Left renal cortex interstitium (tissue), 4 donors: ENCODE results near the gene FRRS1L. TPM values are rescaled to one million over a fixed set of nuclear protein-coding genes. Genes with fewer than 3 reads are reported as not detected.

Experiments used
- DNase-seq, 4 donors: peaks; one replicate each; pipeline ENCODE4 v3.0.0-alpha.2; 2013; ENCODE audit warnings: low read depth in 4 of 4, low spot score in 2 of 4, missing footprints in 1 of 4
- polyA plus RNA-seq, 4 donors: library from polyadenylated mRNA; unstranded; fragments of 120-200 nt; gene quantifications; one replicate each; pipeline ENCODE4 v1.2.1, GENCODE V29; 2013; ENCODE audit not compliant: insufficient read length in 4 of 4

The FRRS1L gene
- polyA plus RNA-seq, 4 donors: 2.4 to 4.4 (median 3.1) TPM

DNA sequence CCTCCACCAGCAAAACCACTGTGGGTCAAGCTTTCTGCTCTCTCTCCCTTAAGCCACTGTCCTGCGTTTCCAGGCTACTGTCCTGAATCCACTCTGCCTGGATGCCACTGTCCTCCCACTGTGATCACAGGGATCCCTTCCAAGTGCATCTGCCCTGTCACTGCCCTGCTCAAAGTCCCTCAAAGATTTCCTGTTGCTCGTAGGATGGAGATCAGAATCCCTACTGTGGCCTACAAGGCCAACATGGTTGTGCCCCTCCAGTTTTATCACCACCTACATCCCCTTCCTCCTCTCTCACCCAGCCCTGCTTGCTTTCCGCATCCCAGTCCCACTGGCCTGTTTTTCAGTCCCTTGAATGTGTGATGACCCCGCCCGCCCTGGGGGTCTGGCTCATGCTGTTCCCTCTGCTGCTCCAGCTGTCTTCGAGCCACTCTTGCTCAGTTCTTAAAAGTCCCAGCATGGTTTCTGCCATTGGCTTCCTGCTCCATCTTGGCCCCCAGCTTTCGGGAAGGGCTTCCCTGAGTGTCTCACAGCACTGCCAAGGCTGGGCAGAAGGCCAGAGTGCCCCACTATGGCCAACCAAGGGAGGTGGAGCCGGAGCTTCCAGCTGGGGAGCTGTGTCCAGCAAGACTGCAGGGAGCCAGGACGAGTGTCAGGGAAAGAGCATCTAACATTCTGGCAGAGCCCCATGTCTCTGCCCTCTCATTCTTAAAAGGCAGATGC is 12.9 kb upstream of the FRRS1L start:
- no peak for DNase-seq

DNA sequence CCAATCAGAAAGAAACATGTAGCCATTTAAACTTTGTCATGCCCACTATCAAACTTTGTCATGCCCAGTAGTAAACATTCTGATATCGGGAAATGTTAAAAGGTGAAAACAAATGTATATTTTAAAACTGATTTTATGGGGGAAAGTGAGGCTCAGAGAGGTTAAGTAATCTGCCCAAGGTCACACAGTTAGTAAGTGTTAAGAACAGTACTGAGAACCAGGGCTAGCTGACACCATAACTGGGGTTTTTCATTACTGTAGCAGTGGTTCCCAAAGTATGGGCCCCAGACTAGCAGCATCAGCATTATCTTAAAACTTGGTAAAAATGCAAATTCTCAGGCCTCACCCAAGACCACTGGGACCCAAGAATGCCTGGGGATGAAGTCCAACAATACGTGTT is 9.9 kb upstream of the FRRS1L start:
- no peak for DNase-seq

DNA sequence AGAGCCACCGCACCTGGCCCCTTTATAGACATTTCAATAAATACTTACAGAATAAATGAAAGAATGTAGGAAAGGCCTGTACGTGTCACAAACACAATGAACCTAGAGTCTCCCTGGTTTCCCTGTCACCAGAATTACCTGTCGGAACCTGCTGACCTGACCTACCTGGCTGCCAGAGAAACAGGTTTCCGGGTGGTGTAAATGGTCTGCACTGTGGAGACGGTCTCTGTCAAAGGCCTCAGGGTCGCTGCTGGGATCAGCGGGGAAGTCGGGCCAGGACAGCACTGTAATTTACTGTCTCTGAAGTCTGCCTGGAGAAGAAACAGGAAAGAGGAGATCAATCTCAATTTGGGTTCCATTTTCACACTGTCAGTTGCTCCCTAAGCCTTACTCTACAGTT is 9.3 kb upstream of the FRRS1L start:
- no peak for DNase-seq

DNA sequence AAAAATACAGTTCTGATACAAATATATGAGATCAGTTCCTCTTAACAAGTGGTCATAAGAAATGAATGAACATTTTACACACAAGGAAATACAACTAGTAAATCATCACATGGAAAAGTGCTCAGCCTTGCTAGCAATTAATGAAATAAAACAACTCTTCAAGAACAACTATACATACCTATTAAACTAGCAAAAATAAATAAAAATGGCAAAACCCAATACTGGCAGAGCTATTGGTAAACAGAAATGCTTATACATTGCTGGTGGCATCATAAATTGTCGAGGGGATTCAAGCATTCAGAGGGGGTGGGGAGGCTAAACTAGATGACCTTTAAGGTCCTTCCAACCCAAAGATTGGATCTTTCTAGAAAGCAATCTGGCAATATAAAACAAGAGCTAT is 5.9 kb upstream of the FRRS1L start:
- DNase-seq: no peak

DNA sequence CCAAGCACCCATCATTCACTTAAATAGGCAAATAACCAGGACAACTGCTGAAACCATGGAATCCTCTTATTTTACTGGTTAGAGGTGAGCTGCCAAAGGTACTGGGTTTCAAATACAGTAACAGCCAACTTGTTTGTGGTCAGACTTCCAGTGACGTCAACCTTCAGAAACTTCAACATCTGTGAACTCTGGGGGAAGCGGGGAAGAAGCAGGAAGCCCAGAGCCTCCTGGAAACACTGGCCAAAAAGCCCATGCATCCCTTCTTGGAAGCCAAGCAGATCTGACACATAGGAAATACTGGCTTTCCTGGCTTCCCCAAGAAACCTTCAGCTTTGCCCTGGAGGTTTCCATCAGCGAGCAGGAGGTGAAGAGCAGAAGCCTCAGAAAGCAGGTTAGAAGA is 4.9 kb upstream of the FRRS1L start:
- DNase-seq: no peak

DNA sequence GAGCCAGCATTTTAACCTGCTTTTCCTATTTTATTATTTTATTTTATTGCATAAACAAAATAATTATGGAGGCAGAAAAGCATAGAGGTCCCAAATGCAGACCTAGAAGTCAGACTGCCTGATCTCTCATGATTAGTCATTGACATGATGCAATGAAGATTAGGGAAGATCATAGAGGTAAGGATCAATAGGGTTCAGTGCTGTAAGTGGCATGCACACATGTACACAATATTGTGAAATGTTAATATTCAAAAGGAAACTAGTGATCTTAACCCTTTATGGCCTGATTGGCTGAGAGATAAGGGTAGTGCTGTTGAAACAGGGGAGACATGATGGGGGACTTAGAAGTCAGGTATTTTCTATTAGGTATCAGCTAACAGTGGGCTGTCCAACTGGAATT is 1.1 kb upstream of the FRRS1L start:
- DNase-seq: no peak

DNA sequence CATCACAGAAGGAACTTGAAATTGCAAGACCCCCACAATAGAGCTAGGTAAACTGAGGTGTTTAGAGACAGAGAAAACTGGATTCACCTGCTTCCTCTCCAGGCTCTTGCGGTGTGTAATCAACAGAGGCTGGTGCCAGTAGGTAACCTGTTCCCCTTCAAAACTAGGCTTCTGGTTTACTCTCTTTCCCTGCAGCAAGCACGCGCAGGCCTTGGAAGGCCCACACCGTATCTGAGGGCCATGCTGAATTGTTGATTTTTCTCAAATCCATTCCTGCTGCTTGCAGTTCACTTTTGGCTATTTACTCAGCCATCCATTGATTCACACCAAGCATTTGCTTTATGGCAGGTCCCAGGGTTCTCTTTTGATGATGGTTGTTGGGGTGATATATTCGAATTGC is 667 bp upstream of the FRRS1L start:
- DNase-seq: no peak

DNA sequence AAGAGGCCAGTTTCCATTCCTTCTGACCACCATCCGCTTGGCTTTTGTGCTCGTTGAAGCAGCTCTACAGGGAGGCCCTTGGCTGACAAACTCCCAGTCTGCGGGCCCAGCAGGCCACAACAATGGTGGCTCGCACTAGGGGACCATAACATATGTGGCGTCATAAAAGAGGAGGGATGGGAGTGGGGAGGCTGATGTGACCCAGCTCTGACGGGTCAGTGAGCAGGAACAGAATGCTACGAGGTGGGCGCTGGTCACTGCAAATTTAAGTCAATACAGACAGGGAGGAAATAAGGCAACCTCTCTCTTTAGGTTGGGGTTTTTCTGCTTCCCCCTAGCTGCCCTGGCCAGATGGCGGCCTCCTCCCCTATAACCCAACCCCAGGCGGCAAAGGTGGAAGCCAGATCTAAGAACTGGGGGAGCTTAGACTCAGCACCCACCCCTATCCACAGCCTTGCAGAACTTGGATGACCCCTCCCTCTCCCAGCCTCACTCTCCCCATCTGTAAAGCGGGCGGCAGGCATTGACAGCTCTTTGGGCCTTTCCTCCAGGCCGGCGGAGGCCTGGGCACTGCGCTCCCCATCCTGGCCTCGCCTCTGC is 778 bp downstream of the FRRS1L start:
- DNase-seq: no peak

DNA sequence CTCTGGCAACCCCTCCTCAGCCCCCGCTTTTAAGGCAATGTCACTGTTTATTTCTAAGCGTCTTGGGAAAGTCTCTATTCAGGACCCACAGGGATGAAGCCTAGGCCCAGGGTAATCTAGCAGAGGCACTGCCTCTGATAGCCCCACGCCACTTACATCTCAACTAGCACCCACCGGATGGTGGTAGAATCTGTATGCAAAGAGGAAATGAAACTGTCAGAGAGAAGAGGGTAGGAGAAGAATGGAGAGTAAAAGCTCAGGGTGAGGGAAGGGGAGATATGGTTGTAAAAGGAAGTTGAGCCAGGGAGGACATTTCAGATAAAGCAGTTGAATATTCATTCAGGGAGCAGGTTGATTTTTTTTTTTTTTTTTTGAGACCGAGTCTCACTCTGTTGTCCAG is 3.0 kb downstream of the FRRS1L start:
- no peak for DNase-seq

DNA sequence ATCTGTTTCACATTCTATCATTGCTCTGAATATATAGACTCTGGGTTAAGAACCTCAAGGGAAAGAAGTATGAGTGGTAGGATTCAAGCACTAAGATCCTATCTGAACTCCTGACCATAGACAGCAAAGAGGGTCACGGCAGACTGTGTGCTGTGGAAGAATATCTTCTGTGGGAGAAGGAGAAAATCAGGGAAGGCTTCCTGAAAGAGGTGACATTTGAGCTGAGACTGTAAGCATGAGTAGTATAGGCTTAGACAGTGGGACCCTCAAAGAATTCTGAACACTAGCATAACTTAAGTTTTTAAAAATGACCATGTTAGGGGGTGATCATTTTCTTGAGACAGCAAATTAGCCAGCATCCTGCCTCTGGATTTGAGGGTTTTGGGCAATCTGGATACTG is 3.9 kb downstream of the FRRS1L start:
- DNase-seq: no peak

DNA sequence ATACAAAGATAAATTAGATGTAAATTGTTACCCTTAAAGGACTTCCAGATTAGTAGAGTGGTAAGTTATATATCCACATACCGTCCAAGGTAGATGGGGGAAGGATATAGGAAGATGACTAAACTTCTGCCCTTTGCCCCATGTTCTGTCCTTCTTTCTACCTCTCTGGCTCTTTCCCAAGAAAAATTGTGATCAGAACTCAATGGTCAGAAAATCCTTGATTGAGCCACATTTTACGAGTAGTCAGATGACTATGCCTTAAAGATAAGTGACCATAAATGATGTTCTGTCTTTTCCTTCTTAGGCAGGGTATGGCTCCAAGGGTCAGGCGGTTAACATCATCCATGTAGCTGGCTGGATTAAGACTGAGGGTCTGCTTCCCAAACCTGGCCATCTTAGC is 4.4 kb downstream of the FRRS1L start:
- no peak for DNase-seq

DNA sequence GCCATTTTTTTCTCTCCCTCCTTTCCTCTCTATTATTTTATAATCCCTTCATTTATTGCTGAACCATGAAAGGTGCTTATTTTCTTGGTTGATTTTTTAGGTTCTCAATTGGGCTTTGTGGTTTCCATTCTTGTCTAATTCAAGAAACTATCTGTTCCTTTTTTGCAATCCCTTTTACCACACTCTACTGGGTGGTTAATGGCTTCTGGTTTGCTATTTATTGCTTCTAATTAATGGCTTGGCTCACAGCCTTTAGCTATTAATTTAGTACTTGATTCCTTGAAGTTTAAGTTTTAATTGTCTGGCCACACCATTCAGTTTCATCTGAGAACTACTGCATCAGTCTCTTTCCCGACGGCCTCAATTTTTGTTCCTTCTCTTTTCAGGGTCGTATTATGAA is 5.6 kb downstream of the FRRS1L start:
- no peak for DNase-seq

DNA sequence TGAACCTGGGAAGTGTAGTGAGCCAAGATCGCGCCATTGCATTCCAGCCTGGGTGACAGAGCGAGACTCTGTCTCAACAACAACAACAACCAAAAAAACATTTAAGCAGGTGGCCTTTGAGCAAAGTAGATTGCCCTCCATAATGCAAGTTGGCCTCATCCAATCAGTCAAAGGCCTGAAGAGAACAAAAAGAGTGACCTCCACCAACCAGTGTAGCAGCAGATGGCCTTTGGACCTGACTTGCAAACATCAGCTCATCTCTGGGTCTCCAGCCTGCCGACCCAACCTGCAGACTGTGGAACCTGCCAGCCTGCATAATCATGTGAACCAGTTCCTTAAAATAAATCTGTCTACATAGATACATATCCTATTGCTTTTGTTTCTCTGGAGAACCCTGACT is 7.5 kb downstream of the FRRS1L start:
- no peak for DNase-seq

DNA sequence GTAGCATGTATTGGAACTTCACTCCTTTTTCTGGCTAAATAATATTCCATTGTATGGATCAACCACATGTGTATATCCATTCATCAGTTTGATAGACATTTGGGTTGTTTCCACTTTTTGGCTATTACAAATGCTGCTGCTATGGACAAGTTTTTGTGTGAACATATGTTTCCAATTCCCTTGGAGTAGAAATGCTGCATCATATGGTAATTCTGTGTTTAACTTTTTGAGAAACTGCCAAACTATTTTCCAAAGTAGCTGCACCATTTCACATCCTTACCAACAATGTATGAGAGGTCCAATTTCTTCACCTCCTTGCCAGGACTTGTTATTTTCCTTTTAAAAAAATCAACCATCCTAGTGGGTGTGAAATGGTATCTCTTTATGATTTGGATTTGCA is 8.4 kb downstream of the FRRS1L start:
- DNase-seq: no peak

DNA sequence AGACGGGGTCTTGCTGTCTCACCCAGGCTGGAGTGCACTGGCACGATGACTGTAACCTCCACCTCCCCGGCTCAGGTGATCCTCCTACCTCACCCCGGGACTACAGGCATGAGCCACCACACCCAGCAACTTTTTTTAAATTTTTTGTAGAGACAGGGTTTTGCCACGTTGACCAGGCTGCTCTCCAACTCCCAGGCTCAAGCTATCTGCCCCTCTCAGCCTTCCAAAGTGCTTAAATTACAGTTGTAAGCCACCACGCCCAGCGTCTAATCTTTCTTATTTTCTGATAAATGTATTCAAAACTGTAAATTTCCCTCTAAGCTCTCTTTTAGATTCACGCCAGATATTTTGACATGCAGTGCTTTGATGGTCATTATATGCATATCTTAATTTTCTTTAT is 10.3 kb downstream of the FRRS1L start:
- DNase-seq: no peak

DNA sequence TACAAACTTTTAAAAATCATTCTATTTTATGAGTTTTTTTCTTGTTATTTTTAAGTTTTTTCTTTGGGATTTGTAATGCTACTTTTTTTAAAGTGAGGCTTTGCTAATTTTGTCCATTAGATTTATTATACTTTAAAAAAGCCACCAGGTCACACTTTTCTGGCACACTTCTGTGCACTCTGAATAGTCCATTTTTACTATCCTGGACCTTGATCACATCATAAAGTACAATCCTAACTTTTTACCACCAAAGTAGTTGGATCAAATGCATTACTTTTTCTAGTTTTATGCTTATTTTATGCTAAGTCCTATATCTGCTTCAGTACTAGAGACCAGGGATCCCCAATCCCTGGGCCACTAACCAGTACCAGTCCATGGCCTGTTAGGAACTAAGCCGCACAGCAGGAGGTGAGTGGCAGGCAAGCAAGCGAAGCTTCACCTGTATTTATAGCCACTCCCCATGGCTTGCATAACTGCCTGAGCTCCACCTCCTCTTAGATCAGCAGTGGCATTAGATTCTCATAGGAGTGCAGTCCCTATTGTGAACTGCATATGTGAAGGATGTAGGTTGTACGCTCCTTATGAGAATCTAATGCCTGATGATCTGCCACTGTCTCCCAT is 16.0 kb downstream of the FRRS1L start:
- DNase-seq: no peak

DNA sequence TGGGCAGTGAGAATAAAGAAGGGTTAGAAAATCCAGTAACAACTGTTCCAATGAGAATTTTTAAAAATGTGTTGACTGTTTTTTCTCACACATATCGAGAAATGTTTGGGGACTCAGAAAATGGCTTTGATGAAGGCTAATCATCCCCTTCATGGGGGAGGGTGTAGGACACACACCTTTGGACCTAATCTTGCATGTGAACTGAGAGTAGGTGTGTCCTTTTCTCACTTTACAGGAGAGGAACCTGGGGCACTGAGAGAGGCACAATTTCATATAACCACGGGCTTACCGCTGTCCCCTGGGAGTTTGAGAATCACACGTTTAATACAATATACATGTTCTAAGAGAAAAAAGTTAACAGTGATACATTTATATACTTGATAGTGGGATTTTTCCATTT is 17.3 kb downstream of the FRRS1L start:
- no peak for DNase-seq

DNA sequence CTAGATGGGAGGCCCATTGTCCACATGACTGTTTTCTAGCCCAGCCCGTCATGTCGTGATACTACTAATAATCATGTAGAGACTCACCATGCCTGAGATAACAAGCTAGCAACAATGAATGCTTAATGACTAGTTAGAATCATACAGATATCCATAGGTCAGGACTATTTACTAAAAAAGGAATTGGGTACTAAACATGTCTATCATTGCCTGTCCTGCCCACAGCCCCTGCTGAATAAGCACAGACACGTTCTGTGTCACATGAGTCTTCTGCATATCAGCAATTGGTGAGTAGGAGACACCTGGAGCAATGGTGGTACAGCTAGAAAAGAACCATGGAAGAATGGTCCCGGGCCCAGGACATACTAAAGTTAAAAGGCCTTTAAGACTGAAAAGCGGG is 18.0 kb downstream of the FRRS1L start:
- DNase-seq: no peak

DNA sequence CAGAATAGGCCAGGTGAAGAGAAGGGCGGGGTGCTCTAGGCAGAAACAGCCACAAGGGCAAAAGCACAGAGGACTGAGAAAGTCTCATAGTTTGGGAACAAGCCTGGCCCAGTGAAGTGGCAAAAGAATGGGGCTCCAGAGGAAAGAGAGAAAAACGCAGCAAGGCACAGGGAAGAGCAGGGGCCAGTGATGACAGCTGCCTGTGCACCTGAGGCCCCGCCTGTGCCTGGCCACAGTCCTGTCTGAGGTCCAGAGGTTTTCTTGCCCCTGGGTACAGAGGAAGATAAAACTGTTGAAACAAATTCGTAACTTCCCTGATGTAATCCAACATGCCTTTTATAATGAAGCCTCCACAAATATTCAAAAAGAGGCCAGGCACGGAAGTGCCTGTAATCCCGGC is 22.0 kb downstream of the FRRS1L start:
- DNase-seq: no peak

DNA sequence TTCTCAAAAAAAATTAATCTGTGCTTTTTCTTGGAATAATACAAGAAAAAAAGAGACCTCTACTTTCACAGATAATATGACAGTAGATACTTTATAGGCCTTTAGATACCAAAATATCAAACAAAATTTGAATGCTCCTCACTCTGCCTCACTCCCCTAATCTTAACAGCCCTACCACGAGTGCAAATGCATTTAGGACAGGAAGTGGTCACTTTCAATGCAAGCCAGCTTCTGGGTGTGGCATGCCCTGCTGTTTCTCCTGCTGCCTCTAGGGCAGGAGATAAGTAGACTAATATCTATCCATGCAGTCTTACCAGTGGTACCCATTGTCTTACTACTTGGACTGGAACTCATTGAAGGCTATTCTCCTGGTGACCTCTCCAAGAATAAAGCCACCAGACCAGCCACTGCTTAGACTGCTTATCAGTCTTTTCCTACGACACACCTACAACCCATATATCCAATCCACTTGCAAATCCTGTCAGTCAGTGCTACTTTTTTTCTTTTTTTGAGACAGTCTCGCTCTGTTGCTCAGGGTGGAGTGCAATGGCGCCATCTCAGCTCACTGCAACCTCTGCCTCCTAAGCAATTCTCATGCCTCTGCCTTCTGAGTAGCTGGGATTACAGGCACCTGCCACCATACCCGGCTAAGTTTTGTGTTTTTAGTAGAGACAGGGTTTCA is 23.0 kb downstream of the FRRS1L start:
- DNase-seq: no peak

DNA sequence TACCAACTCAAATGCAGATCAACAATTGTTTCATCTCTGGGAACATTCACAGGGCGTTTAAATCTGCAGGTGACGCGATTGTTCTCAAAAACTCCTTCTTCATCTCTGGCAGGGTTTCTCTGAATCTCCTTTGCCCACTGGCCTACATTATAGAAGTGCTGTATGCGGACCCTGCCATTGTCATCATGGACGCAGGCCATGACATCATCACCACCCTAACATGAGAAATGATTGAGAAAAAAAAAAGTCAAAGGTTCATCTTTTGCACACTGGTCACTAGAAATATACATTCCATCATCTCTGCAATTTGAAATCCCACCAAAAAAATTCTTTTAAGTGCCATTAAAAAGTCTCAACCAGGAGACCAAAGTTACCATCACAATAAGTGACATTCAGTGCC is 25.7 kb downstream of the FRRS1L start:
- DNase-seq: no peak

DNA sequence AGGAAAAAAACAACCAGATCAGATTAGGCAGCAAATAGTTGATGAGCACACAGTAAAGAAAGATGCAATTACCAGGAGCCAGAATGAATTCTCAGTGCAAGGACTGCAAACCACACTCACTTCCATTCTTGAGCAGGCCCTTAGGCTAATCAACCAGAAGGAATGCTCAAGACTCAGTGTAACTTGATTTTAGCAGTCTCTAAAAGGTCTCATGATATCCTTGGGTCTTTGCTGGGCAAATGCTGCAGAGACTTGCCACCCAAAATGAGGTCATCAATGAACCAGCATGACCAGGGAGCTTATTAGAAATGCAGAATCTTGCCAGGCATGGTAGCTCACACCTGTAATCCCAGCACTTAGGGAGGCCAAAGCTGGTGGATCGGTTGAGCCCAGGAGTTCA is 27.2 kb downstream of the FRRS1L start:
- no peak for DNase-seq
